Gastrocnemius medialis (tissue), 4 donors: ENCODE measurements around the gene XRCC6. TPM values are rescaled to one million over a fixed set of nuclear protein-coding genes. Genes with fewer than 3 reads are reported as not detected.
"Not testable (repeated sequence)": the region's sequence is repeated elsewhere in the genome, so short reads cannot be mapped to it uniquely, and the experiment has no call there.

ENCODE experiments used
- ATAC-seq, 2 donors: fragments of 150-250 bp; one replicate each; pipeline ENCODE4 v1.9.1; 2016
- DNase-seq, 2 donors: peaks; one replicate each; pipeline ENCODE4 v3.0.0-alpha.2; 2019
- H3K27ac ChIP-seq, 4 donors: fragments of 200-600 bp; sonication (generic); 1 replicate in 1 of 4; 2 replicates in 3 of 4; pipeline ENCODE4 v1.5.1; 2016 to 2018; ENCODE audit warnings: mild to moderate bottlenecking in 2 of 4, moderate library complexity in 1 of 4
- H3K27me3 ChIP-seq, 3 donors: fragments of 200-600 bp; sonication (generic) in 2 of 3; 1 replicate in 1 of 3; 2 replicates in 2 of 3; pipeline versions ENCODE4 v1.5.1 to v1.6.0; 2016 to 2019; ENCODE audit warnings: mild to moderate bottlenecking in 1 of 3, moderate library complexity in 1 of 3
- H3K36me3 ChIP-seq, 2 donors: fragments of 200-600 bp; sonication (generic) in 1 of 2; one replicate each; pipeline ENCODE4 v1.5.1; 2017 to 2018
- H3K4me1 ChIP-seq, 2 donors: fragments of 200-600 bp; sonication (generic) in 1 of 2; one replicate each; pipeline ENCODE4 v1.5.1; 2016 to 2017; ENCODE audit warnings: mild to moderate bottlenecking in 2 of 2
- H3K4me3 ChIP-seq, 4 donors: fragments of 200-600 bp; sonication (generic) in 3 of 4; 1 replicate in 1 of 4; 2 replicates in 3 of 4; pipeline ENCODE4 v1.5.1; 2016 to 2019; ENCODE audit warnings: mild to moderate bottlenecking in 2 of 4
- H3K9me3 ChIP-seq, 3 donors: fragments of 200-600 bp; sonication (generic) in 2 of 3; 1 replicate in 1 of 3; 2 replicates in 2 of 3; pipeline ENCODE4 v1.5.1; 2016 to 2019
- POLR2A ChIP-seq, 2 donors: fragments of 450-650 bp; IDR thresholded peaks; one replicate each; pipeline ENCODE4 v1.6.1; 2017; ENCODE audit warnings: antibody characterized with exemption in 2 of 2, mild to moderate bottlenecking in 2 of 2, moderate library complexity in 2 of 2
- in situ Hi-C, 4 donors: fragments of 200-750 bp; cut with MboI; loops; one replicate each; pipeline versions ENCODE4 v1.15.0 to v1.8.0; 2017; ENCODE audit warnings: low sequenced_read_pairs in 4 of 4
- intact Hi-C: fragments of 100-400 bp; cut with DNase I; formaldehyde crosslinking; loops from one replicate; pipeline ENCODE4 v1.15.1; 2023; ENCODE audit warnings: low total_unique reads
- total RNA-seq, 4 donors: library from RNA; depleted of rRNA; stranded (reverse); fragments of >200 nt; gene quantifications; one replicate each; pipeline versions ENCODE4 v1.1.0 to v1.2.3, GENCODE V29; 2016
- TF ChIP-seq, protein P1 (sequence below), 5 experiments: fragments of 450-650 bp in 3 of 5; fragments of 200-600 bp in 2 of 5; sonication (generic) in 2 of 5; IDR thresholded peaks in 4 of 5; conservative IDR thresholded peaks in 1 of 5; 1 replicate in 4 of 5; 2 replicates in 1 of 5; pipeline ENCODE4 v1.5.1; 2016 to 2019; ENCODE audit warnings: antibody characterized with exemption in 5 of 5, mild to moderate bottlenecking in 3 of 5, moderate library complexity in 3 of 5

The XRCC6 gene
- 100 to 1,000 TPM; 220 to 285 (median 278) TPM for total RNA-seq

- TF ChIP-seq, protein P1, sequence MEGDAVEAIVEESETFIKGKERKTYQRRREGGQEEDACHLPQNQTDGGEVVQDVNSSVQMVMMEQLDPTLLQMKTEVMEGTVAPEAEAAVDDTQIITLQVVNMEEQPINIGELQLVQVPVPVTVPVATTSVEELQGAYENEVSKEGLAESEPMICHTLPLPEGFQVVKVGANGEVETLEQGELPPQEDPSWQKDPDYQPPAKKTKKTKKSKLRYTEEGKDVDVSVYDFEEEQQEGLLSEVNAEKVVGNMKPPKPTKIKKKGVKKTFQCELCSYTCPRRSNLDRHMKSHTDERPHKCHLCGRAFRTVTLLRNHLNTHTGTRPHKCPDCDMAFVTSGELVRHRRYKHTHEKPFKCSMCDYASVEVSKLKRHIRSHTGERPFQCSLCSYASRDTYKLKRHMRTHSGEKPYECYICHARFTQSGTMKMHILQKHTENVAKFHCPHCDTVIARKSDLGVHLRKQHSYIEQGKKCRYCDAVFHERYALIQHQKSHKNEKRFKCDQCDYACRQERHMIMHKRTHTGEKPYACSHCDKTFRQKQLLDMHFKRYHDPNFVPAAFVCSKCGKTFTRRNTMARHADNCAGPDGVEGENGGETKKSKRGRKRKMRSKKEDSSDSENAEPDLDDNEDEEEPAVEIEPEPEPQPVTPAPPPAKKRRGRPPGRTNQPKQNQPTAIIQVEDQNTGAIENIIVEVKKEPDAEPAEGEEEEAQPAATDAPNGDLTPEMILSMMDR (IDR thresholded peaks at IDR 0.05 in 4 of 5, conservative IDR thresholded peaks at IDR 0.05 in 1 of 5): no peak
- peak; percentile 93 to 95 for TF ChIP-seq POLR2A (IDR thresholded peaks at IDR 0.05)
Measured at GRCh38 chr22:41621099-41621910, at the start of gene XRCC6. TSS of gene XRCC6 (plus strand) at chr22:41621295. CDS start at chr22:41622005, 710 bp downstream.

GRCh38 chr22:41571786-41572185 lies 49.3 kb upstream of the XRCC6 start:
- in situ Hi-C loops (no loop called here), intact Hi-C loops (no loop called here)
- Histone ChIP-seq H3K27ac (no peak overlapping the region), H3K4me1 (no peaks in the 10 kb centered on the region), H3K36me3 (no peaks in the 10 kb centered on the region), H3K4me3 (no peak overlapping the region), H3K9me3 (no peaks in the 10 kb centered on the region), H3K27me3 (no peaks in the 10 kb centered on the region)
- ATAC-seq: no peak
- DNase-seq: no peak
- TF ChIP-seq, protein P1 (IDR thresholded peaks at IDR 0.05 in 4 of 5, conservative IDR thresholded peaks at IDR 0.05 in 1 of 5): no peak
- no peak for TF ChIP-seq POLR2A (IDR thresholded peaks at IDR 0.05)

More at GRCh38 chr22:41621099-41621910, at the start of gene XRCC6:
- peaks cover 0 to 40% of the 10 kb centered on the region in 2 donors for H3K36me3 ChIP-seq
- H3K27ac ChIP-seq: peak within 1 kb of the TSS; percentile 95 to 99 (median 97)
- H3K4me1 ChIP-seq: peaks cover 21 to 23% of the 10 kb centered on the region in 2 donors
- ATAC-seq: peak; percentile 96
- H3K9me3 ChIP-seq: no peaks in the 10 kb centered on the region
- peak within 1 kb of the TSS; percentile 76 to 99 (median 94) for H3K4me3 ChIP-seq
- intact Hi-C loops: loop anchor here (1.0 to 2.0 kb wide), 2 partner anchors 32 to 77 kb away; partner anchors contain the start of genes PMM1 and POLR3H
- DNase-seq: peak; percentile 100
- no peaks in the 10 kb centered on the region for H3K27me3 ChIP-seq
- in situ Hi-C loops: no loop called here

GRCh38 chr22:41572305-41572704 lies 48.8 kb upstream of the XRCC6 start:
- DNase-seq, in situ Hi-C loops, H3K9me3 ChIP-seq, H3K4me3 ChIP-seq, H3K27me3 ChIP-seq, H3K4me1 ChIP-seq, intact Hi-C loops, ATAC-seq, H3K36me3 ChIP-seq, H3K27ac ChIP-seq: not testable (repeated sequence)

DNA sequence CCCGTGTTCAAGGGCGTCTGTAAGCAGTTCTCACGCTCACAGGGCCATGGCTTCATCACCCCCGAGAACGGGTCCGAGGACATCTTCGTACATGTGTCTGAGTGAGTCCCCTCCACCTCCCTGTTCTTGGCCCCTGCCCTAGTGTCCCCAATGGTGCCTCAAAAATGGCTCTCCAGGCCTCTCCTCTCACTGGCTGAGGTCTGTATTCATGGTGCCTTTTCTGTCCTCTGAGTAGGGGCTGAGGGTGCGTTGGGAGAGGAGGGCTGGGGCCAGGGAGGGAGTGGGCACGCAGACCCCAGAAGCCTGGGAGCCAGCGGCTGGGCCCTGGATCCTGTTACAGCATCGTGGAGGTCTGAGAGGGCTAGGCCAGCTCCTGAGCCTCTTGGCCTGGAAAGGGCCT lies 47.4 kb upstream of the XRCC6 start:
- DNase-seq: no peak

DNA sequence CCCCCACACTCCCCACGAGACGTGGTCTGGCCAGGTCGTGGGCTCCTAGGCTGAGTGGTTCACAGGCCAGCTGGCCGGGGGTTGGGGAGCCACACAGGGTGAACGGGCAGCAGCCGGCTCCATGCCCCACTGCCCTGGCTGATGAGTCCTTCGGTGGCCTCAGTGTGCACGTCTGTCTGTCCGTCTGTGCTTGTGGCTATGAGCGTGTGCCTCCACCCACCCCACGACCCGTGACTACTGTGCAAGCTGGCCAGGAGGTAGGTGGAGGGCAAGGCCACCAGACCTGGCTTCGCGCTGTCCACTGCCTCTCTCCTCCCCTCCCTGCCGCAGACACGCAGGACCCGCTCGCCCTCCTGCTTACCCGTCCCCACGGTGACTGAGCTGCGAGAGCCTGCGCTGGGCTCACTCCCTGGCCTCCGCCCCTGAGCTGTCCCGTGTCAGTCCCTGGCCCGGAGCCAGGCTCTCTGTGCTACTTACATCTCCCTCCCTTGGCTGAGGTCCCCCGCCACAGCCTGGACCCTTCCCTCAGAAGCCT lies 46.2 kb upstream of the XRCC6 start:
- peak in 1 of 2 donors; percentile 48 for DNase-seq
- Histone ChIP-seq H3K27ac (no peak overlapping the region), H3K9me3 (no peaks in the 10 kb centered on the region), H3K4me3 (no peak overlapping the region), H3K36me3 (no peaks in the 10 kb centered on the region), H3K4me1 (no peaks in the 10 kb centered on the region), H3K27me3 (no peaks in the 10 kb centered on the region)
- no peak for ATAC-seq
- intact Hi-C loops: no loop called here
- in situ Hi-C loops: no loop called here
- TF ChIP-seq, protein P1 (IDR thresholded peaks at IDR 0.05 in 4 of 5, conservative IDR thresholded peaks at IDR 0.05 in 1 of 5): no peak
- TF ChIP-seq POLR2A (IDR thresholded peaks at IDR 0.05): no peak

More for the DNA sequence above, 47.4 kb upstream of the XRCC6 start:
- no peaks in the 10 kb centered on the region for H3K36me3 ChIP-seq
- H3K27me3 ChIP-seq: no peaks in the 10 kb centered on the region
- H3K9me3 ChIP-seq: no peaks in the 10 kb centered on the region
- no peaks in the 10 kb centered on the region for H3K4me1 ChIP-seq
- H3K4me3 ChIP-seq: no peak overlapping the region
- intact Hi-C loops (no loop called here), in situ Hi-C loops (no loop called here)
- H3K27ac ChIP-seq: no peak overlapping the region
- no peak for ATAC-seq
- no peak for TF ChIP-seq POLR2A (IDR thresholded peaks at IDR 0.05)
- TF ChIP-seq, protein P1 (IDR thresholded peaks at IDR 0.05 in 4 of 5, conservative IDR thresholded peaks at IDR 0.05 in 1 of 5): no peak
